ENCODE data around the gene SCRN1.

- TF ChIP-seq EZH2phosphoT487 (IDR thresholded peaks at IDR 0.05; ENCODE audit: insufficient read depth, low read depth) (no peak), EZH2 (IDR thresholded peaks at IDR 0.05; ENCODE audit: insufficient read depth, poor library complexity, severe bottlenecking) (no peak)
These were observed 96.1 kb downstream of the SCRN1 start for GRCh38 chr7:29893351-29893965.
